Stimulated activated CD4-positive, alpha-beta T cell treated with anti-CD3 and anti-CD28 coated beads, Interleukin-15, amount 100 ng/mL, for 24 hours (primary cell): Measurements from ENCODE around the gene TPH1.
A peak's percentile ranks its signal among the peaks of the same experiment; 100 is the strongest.
"Not testable (repeated sequence)": the region's sequence is repeated elsewhere in the genome, so short reads cannot be mapped to it uniquely, and the experiment has no call there.

Experiments
- DNase-seq: peaks from one replicate; pipeline ENCODE4 v3.0.0-alpha.2; 2020

The TPH1 gene

GRCh38 chr11:18019650-18020049, 26.4 kb downstream of the TPH1 start:
- no peak for DNase-seq

DNA sequence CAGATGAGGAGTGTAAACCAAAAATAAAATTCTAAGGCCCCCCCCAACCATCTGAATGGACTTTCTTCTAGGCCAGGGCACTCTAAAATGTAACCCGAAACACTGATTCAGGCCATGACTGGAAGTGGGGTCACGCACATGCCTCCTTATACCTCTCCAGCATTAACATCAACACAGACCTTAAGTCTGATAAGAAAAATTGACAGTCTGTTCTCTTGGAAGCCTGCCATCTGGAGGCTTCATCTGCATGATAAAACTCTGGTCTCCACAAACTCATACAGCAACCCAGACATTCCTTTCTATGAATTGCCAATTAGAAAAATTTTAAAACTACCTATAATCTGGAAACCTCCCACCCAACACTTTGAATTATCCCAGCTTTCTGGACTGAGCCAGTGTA, 29.3 kb downstream of the TPH1 start:
- no peak for DNase-seq

DNA sequence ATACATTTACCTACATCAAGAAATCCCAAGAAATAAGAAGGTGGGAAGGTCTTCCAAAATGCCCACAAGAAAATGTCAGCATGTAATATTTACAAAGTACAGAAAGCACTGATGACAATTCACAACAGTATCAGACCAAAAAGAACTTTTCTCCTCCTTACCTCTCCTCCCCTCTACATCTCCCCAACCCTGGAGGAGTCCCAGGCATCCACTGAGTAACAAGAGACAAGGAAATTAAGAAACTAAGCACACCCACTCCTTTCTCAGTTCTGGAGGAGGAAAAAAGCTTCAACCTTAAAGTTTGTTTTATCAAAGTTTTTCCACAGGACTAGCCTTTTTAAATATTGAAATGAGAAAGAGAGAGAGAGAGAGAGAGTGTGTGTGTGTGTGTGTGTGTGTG, 31.2 kb downstream of the TPH1 start:
- peak; percentile 5 for DNase-seq

- peak; percentile 5 for DNase-seq
These were observed 32.1 kb downstream of the TPH1 start for GRCh38 chr11:18013790-18014507.

DNA sequence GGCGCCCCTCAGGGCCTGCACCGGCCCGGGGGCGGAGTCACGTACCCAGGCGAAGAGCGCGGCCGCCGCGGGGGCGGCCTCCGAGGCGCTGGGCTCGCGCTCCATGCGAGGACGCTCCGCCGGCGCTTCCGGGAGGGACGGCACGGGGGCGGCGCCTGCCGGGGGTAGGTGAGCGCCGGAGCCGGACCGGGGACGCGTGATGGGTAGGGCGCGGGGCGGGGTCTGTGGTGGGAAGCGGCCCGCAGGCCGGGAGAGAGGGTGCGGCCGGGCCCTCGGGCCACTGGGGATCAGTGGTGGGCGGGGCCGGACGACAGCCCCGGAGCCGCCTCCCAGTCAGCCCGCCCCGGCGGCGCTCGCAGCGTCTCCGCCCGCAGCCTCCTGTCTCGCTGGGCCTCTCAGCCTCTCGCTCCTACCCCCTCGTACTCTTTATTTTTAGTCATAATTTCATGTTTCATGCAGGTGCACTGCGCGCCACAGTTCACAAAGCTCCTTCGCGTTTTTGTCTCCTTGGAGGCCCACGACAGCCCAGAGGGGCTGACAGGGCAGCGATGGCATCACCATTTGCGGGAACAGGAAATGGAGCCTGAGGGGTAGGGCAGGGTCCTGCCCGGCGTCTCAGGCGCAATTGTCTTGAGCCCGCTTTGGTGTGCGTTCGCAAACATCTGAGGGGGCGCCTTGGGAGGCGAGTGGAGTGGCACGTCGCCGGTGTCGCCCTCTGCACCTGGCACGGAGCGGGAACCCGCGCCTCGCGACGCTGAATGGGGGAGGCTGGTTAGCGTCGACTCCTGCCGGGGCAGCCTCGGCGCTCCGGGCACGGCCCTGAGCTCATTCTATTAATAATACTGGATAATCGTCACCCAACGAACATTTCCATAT, 32.9 kb downstream of the TPH1 start, which contains the start of gene SERGEF:
Gene SERGEF (minus strand): TSS at position 142 of the 876 bp plus-strand sequence. CDS start 37 bp downstream, at position 105.
- DNase-seq, result peak; percentile 98

DNA sequence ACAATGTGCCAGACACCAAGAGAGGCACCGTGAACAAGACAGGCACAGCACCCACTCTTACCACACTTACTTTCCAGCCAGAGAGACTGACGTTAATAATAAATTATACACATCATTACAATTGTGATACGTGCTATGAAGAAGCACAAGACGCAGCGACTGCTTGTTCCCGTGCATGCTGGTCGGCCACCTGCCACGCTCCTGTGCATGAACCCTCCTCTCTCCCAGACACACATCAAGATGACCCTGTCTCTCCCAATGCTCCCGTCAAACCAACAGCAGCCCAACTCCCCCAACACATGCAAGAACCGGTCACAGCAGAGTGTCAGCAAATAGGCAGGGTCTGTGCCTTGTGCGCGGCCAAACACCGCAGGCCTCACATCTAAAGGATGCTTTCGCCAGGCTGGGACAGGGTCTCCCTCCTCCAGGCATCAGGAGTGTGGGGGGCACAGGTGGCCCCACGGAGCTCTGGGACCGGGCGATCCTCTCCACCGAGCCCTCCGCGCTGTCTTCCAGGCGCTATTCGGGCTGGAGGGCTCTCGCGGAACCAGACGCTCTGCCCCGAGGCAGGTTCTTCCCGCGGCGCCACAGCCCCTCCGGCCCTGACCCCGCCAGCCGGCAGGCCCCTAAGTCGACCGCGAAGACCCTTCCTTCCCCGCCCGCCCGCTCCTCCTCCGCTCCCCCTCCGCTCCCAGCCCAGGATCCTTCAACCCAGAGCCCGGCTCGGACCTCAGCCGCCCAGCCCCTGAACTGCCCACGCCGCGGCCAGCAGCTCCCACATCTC, 33.8 kb downstream of the TPH1 start:
- DNase-seq, result peak; percentile 32

GRCh38 chr11:18011633-18012032, 34.4 kb downstream of the TPH1 start:
- no peak for DNase-seq

GRCh38 chr11:18010977-18011586, 35.0 kb downstream of the TPH1 start:
- DNase-seq, result no peak

DNA sequence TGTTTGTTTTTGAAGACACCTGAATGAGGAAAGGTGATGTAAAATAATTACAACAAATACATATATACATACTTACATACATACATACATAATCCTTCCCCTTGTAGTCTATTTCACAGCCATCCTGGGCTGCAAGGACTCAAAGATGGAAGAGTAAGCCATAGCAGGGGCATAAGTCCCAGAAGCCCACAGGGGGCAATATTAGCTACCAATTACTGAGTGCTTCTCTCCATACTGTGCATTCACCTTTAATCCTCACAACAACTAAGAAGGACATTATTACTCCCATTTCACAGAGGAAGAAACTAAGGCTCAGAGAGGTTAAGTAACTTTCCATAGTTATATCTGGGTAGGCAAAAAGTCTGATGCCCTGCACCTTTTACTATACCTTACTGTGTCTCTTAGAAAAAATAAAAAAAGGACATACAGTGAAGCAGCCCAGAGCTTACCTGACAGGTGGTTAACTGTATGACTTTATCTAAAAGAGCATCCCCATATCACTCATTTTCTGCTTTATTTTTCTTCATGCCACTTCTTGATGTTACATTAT, 35.9 kb downstream of the TPH1 start:
- no peak for DNase-seq

GRCh38 chr11:18005376-18006129, 40.5 kb downstream of the TPH1 start:
- DNase-seq, result no peak

DNA sequence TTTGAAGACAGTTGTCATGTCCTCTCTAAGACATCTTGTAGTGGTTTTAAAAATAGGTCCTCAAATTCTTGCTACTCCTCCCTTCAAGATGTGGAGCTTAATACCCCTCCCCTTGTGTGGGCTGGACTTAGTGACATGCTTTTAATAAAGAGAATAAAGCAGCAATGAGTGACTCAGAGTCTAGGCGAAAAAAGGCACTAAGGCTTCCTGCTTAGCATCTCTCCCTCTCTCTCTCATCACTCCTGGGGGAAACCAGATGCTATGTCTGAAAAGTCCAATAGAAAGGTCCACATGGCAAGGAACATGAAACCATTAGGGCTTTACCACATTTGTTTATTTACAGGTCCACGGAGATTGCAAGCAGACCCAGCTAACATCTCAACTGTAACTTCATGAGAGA, 44.9 kb downstream of the TPH1 start:
- DNase-seq, result no peak

DNA sequence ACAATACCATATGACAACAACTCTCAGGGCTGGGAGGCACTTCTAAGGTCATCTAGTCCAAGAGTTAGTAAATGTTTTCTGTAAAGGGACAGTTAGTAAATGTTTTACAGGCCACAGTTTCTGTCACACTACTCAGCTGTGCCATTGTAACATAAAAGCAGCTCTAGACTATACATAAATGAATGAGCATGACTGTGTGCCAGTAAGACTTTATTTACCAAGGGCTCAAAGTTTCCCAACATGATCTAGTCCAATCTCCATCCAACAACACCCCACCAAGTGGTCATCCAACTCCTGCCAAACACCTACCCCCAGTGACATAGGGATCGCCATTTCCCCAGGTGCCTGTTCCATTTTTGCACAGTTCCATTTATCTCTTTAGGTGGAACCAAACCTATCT, 45.3 kb downstream of the TPH1 start:
- DNase-seq, result no peak

GRCh38 chr11:18000128-18000527, 45.9 kb downstream of the TPH1 start:
- DNase-seq, result not testable (repeated sequence)
